Pulmonary artery endothelial cell (primary cell): Measurements from ENCODE around the gene ZNF436. TPM values are rescaled to one million over a fixed set of nuclear protein-coding genes. Genes with fewer than 3 reads are reported as not detected.

ENCODE experiments used
- DNase-seq: peaks from one replicate; pipeline ENCODE4 v3.0.0-alpha.2; 2011; ENCODE audit warnings: low read depth, low spot score
- total RNA-seq: library from RNA; depleted of rRNA; stranded (reverse); fragments of >200 nt; gene quantifications from 2 replicates; pipeline ENCODE4 v1.2.3, GENCODE V29; 2014

The ZNF436 gene
- total RNA-seq, 1 donor from 2014 or later, result 15.2 TPM

DNA sequence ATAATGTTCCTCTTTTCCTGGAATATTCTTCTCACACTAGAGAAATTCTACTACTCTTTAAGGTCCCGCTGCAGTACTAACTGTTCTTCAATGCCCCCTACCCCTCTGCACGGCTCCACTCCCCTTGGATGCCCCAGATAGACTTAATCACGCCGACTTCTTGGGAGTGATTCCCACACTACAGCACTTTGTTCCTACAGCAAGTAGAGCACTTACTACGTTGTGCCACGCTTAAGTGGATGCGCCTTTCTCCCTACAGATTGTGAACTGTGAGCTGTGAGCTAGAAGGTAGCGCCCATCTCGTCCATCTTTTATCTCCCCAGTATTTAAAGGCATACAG is 2.2 kb downstream of the ZNF436 start:
- DNase-seq, result no peak

DNA sequence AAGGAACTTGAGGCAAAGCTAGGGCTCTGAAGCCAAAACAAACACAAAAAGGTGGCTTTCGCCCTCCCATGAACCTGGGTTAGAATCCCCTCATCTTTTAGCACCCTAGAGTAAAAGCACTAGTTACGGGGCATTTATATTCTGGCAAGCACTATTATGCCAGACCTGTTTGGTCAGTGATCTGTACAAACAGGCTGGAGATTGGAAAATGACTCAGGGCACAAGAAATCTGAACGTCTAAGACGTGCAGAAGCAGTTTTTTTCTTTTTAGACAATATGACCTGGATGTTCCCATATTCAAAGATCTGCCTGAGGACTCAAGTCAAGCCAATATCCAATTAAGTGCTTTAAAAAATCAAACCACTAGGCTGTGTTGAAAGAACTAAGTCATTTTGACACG is 3.0 kb downstream of the ZNF436 start:
- DNase-seq, result no peak

DNA sequence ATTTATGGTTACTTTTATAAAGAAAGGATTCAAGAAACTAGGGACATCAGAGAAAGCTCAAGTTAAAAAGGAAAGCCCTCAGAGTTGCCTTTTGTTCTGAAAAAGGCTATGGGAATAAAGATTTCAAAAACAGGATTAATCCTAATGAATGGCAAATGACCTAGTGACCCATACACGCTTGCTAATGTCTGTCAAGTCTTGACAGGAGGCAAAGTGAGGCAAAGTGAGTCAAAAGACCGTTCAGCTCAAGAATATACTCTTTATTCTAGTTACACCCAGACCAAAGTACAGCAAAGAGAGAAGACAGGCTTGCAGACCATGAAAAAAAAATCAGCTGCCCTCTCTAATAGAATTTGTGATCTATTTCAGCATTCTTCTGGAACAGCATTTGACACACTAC is 3.5 kb downstream of the ZNF436 start:
- no peak for DNase-seq

DNA sequence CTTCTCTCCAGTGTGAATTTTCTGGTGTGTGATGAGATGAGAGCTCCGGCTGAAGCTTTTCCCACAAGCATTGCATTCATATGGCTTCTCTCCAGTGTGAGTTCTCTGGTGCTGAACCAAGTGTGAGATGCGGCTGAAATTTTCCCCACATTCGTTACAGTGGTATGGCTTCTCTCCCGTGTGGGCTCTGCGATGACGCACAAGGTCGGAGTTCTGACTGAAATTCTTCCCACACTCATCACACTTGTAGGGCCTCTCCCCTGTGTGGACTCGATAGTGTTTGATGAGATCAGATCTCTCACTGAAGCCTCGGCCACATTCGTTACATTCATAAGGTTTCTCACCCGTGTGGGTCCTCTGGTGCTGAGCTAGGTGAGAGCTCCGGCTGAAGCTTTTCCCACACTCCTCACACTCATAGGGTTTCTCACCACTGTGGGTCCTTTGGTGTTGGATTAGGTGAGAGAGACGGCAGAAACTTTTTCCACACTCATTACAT is 7.4 kb downstream of the ZNF436 start:
- no peak for DNase-seq

DNA sequence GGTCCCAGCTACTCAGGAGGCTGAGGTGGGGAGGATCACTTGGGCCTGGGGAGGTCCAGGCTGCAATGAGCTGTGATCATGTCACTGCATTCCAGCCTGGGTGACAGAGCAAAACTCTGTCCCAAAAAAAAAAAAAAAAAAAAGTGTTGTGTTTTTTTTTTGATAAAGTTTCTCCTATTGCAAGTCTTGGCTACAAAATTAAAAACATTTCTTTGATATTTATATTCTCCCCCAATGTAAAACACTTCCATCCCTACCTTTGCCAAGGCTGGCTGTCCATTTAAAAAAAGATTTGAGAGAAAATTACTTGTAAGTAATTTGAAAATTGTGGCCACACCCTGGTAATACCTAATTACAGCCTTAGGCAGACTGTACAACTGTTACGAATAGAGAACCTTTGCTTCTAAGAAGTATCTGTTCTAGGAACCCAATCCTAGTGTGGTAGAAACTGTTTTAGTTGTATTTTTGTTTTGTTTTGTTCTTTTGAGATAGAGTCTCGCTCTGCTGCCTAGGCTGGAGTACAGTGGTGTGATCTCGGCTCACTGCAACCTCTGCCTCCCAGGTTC is 11.2 kb downstream of the ZNF436 start:
- no peak for DNase-seq

DNA sequence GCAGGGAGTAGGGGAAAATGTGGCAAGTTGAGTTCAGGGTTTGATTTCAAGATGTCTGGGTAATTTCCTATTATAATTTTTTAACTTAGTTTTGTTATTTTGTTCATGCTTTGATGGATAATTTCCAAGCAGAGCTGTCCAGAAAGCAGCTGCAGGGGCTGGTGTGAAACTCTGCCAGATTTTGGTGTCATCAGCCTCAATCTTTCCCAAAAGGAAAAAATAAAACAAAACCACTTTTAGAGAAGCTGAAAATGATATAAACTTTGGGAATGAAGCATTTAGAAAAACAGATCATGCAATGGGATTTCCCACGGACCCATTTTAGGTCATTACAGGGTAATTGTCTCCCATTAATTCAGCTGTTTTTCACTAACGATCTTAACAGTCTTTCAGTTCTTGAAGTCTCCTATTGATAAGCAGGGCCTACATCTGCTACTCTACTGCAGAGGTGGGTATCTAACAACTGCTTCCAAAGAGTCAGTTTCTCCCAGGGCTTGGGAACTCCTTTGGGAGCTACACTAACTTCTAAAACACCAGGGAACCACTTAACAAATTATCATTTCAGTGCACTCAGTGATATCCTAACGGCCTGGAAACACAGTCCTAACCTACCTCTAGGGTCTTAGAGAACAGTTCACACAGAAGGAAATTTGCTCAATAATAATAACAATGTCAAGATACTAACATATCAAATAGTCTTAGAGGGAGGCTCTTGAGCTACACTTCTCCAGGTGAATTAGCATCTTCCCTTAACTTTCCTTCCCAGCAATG is 12.3 kb downstream of the ZNF436 start:
- no peak for DNase-seq

DNA sequence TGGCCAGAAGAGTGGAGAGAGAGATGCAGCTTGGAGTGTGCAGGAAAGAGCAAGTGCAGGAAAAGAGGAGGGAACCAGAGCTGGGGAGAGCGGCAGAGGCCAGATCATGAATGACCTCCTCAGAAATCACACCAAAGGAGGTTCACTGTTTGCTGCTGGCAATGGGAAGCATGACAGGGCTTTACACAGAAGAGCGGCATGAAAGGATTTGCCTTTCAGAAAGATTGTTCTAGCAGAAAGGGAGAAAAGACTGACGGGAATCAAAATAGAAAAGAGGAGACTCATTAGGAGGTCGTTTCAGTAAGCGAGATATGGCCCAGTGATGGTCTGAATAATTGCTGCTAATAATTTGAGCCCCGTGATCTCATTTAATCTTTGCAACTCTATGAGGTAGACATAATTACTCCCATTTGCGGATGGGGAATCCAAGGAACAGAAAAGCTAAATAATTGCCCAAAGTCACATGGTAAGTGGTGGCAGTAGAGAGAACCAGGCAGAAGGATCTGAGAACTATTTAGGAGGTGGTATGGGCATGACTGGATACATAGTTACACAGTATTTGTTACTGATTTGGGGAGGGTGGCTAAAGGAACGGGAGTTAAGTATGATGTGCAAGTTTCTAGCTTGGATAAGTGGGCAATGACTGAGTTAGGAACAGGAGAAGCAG is 13.0 kb downstream of the ZNF436 start:
- DNase-seq, result no peak

DNA sequence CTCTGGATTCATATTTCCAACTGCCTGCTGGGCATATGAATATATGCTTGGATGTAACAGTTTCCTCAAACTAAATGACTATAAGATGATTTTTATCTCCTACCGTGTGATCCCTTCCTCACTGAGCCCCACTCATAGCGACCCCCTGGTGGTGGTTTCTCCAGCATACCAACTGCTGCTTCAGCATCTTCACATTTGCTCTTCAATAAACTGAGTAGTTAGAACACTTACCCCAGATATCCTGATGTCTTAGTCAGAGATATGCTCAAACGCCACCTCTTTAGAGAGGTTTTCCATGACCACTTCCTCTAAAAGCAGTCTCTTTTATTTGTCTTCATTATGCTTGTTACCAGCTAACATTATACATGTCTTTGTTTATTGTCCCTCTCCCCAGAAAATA is 15.4 kb downstream of the ZNF436 start:
- no peak for DNase-seq

DNA sequence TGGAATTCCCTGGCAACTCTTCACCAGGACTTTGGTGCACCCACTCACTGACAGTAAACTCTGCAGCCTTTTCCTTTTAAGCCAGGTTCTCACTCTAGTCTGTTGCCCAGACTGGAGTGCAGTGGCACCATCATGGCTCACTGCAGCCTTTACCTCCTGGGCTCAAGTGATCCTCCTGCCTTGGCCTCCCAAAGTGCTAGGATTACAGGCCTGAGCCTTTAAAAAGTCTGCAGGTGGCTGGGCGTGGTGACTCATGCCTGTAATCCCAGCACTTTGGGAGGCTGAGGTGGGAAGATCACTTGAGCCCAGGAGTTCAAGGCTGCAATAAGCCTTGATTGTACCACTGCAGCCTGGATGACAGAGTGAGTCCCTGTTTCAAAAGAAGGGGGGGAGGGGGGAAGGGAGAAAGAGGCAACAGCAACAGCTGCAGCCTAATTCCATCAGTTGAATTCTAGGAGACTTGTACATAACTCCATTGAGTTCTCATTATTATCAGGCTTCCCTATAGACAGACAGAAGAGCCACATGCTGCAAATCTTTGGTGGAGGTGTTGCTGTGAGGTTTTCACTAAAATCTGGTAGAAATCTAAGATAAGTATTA is 17.4 kb downstream of the ZNF436 start:
- no peak for DNase-seq

DNA sequence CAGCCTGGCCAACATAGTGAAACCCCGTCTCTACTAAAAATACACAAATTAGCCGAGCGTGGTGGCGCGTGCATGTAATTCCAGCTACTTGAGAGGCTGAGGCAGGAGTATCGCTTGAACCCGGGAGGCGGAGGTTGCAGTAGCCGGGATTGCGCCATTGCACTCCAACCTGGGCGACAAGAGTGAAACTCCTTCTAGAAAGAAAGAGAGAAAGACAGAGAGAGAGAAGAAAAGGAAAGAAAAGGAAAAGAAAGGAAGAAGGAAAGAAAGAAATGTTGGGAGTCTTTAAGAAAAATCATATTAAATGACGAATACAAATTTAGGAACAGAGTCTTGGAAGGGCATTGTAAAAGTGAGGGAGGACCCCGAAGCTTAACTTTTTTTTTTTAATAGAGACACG is 23.7 kb downstream of the ZNF436 start:
- DNase-seq, result no peak

DNA sequence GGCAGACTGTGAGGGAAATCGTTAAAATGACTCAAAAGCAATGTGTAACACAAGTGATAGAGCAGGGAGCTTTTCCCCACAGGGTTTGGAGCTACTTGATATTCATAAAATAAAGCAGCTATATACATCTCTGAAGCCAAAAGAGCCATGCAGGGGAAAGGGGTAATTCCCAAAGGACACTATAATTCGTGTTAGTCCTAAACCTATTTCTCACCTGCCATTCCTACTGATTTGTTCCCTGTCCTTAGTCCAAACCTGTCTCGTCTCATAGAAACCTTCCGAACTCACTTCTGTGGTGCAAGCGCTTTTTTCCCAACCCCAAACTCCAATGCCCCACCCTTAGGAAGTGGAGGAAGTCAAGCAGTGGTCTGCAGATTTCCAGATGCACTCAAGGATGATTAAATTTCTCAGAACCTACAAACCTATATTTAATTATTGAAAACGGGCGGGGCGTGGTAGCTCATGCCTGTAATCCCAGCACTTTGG is 24.6 kb downstream of the ZNF436 start:
- DNase-seq, result no peak

DNA sequence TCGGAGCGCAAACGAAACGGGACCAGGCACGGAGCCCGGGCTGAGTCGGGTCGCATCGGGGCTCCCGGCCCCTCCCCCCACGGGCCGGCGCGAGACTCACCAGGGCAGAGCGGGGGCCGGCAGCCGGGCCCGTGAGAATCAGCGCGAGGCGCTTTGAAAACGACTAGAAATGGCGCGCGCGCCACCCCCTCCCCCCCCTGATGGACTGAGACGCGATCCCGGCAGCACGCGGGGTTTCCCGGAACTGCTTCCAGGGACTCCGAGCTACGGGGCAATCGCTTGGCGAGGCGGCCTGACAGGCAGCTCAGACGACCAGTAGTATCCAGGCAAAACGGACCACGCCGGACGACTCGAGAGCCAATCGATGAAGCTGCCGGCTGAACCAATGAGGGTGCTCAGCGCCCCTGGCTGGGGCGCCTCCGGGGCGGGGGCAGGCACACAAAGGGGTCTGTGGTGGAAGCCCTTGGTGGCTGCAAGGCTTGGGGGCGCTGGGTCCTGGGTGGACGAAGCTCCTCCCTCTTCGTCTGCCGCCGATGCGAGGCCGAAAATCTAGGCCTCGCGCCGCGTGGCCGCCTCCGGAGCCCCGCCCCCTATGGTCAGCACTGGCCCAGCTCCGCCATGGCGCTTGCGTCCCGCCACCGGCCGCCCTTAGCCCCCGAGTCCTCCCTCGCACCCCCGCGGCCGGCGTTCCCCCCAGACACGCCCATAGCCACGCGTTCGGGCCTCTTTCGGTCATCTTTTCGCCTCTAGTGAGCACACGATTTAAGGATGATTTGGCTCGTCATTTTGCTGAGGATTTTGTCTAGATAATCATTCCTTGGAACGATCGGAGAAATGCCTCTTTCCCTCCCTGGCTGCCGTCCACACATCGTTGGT is 25.3 kb downstream of the ZNF436 start, which contains the start of gene HNRNPR:
HNRNPR (minus strand) TSS at position 174 of the 876 bp plus-strand sequence. CDS start 3,276 bp downstream, outside the sequence.
- peak; percentile 100 for DNase-seq

DNA sequence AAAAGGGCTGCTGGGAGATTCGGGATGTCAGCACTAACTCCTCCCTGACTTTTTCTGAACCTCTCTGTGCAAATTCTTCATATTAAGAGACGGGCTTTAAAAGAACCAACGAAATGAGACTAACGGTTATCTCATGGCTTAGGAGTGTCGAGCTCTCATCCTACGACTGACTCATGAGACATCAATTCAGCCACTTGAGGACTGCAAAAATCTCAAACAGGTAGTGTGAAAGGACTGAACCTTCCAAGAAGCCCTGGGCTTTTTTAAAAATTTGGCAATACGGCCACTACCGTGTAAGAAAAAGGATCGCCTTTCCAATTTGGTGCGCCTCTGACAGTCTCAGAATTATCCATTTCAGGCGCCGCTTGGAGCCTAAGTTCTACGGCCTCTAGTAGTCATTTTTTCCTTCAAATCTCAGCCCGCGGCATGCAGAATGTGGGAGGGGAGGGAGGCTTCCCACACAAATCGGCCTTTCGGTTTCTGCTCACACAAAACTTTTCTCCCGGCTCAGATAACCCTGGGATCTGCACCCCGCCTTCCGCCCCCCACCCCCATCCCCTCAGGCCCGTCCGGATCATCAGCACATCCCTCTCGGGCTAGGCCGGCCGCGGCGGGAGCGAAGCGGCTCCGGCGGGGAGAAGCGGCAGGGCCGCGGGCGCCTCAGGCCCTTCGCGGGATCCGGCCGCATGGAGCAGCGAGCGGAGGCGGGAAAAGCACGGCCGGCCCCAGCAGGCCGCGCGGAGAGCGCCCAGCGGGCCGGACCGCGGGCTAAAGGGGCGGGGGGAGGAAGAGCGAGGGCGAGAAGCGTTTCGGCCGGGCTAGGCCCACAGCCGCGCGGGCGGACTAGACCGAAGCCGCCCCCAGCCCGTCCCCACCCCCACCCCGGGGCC is 26.2 kb downstream of the ZNF436 start:
- no peak for DNase-seq

DNA sequence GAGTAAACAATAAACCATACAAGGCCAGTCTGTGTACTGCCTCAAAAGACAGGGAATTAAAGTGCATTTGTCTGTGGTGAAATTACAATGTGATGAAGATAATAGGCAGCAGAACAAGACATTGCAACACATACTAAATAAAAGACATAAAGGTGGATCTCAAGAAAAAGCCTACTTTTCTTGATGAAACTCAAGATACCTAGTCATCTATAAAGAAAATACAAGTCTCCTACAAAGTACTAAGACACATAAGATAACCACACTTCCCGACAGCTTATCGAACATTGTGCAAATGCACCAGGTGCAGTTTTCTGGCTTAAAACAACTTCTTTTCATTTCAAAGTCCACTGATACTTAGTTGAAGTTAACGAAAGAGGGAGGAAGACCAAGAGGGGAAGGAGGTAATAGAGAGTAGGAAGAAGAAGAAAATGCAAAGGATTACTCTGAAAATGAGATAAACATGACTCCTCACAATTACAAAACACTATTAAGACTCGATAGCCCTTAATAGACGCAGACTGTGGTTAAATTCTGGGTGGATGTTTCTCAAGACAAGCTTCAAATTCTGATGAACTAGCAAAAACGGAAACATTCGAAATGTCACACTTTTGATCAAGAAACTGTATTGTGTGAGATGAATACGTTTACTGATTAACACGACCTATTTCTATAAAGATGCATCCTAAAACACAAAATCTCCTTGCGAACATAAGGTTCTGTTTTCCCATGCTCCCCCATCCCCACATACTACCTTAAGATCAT is 27.5 kb downstream of the ZNF436 start:
- DNase-seq, result no peak

DNA sequence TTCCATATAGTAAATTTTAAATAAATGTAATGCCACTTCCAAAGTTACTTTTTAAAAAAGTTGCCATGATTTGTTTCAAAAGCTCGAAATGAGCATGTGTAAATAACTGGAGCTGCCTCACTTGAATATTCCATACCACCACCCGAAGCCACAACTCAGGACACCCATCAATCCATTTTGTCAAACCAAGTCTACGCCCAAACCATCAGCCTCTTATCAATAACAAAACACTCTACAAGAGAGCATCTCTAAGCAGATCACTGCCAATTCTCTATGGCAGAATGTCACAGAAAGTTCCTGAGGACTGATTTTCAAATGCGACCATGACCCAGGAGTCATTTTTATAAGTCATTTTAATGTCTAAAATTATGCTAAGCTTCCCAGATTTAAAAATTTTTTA is 30.0 kb downstream of the ZNF436 start:
- DNase-seq, result no peak

DNA sequence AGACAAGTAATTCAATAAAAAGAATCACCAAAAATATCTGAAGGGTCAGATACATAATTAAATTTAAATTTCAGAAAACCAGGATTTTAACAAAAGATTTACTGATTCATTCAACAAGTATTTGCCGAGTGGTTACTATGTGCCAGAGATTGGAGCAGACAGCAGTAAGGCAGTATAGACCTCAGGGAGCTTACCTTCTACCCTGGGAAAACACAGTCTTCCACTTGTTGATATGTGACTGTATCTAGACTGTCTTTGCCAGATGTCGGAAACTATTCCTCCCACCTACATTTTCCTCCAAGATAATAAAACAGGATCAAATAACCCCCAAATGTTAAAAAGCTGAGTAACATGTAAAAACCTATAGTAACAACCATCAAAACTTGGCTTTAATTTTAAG is 31.8 kb downstream of the ZNF436 start:
- no peak for DNase-seq

DNA sequence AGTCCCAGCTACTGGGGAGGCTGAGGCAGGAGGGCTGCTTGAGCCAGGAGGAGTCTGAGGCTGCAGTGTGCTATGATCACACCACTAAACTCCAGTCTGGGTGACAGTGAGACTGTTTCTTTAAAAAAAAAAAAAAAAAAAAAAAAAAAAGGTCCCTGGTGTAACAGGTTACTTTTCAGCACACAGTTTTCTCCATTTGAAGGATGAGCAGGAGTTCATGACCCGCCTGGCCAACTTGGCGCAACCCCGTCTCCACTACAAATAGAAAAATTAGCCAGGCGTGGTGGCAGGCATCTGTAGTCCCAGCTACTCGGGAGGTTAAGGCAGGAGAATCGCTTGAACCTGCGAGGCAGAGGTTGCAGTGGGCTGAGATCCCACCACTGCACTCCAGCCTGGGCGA is 37.9 kb downstream of the ZNF436 start:
- no peak for DNase-seq

DNA sequence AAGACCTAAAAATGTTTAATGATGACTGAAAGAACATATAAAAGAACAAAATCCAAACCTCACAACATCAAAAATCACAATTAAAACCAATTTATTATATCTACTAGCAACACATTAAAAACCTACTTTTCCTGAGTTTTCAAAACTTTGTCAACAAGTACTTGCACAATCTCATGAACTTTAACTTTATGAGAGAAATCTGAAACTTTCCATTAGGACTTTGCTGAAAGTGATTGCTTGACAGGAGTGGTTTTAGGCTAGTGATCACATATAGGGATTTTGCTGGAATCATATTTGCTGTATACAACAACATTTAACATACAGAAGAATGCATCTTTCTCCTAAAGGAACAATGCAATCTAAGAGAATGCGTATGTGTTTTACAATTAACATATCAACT is 38.8 kb downstream of the ZNF436 start:
- DNase-seq, result no peak

DNA sequence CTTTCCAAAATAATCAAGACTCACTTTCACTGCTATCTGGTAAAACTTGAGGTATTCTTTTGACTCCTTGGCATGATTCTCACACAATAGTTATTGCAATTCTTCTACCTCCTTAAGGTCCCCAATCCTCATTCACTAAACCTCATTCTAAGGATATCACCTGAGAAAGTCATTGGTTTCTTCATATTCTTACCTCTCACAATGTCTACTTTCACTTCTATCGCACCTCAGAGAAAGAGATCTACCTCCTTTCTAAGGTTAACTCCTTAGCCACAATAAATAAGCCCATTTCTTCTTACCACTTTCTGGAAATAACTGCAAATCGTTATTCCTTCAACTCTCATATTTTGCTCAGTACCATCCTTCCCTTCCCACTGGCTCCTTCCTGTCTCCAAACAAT is 44.2 kb downstream of the ZNF436 start:
- no peak for DNase-seq
